Ishikawa (cell line): ENCODE data around the gene RASSF7.

Experiments
- CEBPB ChIP-seq: IDR thresholded peaks from 2 replicates; pipeline ENCODE4 v1.6.1; 2012
- EP300 ChIP-seq: IDR thresholded peaks from 2 replicates; pipeline ENCODE4 v1.6.1; 2012; ENCODE audit warnings: borderline replicate concordance
- FOXM1 ChIP-seq: IDR thresholded peaks from 2 replicates; pipeline ENCODE4 v1.6.1; 2012; ENCODE audit warnings: low read depth, borderline replicate concordance
- RAD21 ChIP-seq: IDR thresholded peaks from 2 replicates; pipeline ENCODE4 v1.6.1; 2012; ENCODE audit warnings: low read depth
- TCF12 ChIP-seq: IDR thresholded peaks from 2 replicates; pipeline ENCODE4 v1.6.1; 2012; ENCODE audit warnings: low read depth
- YY1 ChIP-seq: IDR thresholded peaks from 2 replicates; pipeline ENCODE4 v1.6.1; 2012; ENCODE audit warnings: low read depth
- TF ChIP-seq, protein P1 (sequence below): IDR thresholded peaks from 2 replicates; pipeline ENCODE4 v1.6.1; 2012; ENCODE audit warnings: low read depth, mild to moderate bottlenecking
- TF ChIP-seq, protein P2 (sequence below): IDR thresholded peaks from 2 replicates; pipeline ENCODE4 v1.6.1; 2012

- TF ChIP-seq CEBPB (no peak), RAD21 (no peak), FOXM1 (no peak), YY1 (no peak), EP300 (no peak), TCF12 (no peak)
- TF ChIP-seq, protein P1, sequence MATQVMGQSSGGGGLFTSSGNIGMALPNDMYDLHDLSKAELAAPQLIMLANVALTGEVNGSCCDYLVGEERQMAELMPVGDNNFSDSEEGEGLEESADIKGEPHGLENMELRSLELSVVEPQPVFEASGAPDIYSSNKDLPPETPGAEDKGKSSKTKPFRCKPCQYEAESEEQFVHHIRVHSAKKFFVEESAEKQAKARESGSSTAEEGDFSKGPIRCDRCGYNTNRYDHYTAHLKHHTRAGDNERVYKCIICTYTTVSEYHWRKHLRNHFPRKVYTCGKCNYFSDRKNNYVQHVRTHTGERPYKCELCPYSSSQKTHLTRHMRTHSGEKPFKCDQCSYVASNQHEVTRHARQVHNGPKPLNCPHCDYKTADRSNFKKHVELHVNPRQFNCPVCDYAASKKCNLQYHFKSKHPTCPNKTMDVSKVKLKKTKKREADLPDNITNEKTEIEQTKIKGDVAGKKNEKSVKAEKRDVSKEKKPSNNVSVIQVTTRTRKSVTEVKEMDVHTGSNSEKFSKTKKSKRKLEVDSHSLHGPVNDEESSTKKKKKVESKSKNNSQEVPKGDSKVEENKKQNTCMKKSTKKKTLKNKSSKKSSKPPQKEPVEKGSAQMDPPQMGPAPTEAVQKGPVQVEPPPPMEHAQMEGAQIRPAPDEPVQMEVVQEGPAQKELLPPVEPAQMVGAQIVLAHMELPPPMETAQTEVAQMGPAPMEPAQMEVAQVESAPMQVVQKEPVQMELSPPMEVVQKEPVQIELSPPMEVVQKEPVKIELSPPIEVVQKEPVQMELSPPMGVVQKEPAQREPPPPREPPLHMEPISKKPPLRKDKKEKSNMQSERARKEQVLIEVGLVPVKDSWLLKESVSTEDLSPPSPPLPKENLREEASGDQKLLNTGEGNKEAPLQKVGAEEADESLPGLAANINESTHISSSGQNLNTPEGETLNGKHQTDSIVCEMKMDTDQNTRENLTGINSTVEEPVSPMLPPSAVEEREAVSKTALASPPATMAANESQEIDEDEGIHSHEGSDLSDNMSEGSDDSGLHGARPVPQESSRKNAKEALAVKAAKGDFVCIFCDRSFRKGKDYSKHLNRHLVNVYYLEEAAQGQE = no peak
- TF ChIP-seq, protein P2, sequence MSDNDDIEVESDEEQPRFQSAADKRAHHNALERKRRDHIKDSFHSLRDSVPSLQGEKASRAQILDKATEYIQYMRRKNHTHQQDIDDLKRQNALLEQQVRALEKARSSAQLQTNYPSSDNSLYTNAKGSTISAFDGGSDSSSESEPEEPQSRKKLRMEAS = no peak
These were observed 11.8 kb upstream of the RASSF7 start for GRCh38 chr11:548700-549603.
